HG02759 (cell line): Measurements from ENCODE around the gene NPTXR.

Experiments
- ATAC-seq: cut with Tn5 transposase; IDR thresholded peaks from one replicate; pipeline ENCODE4 v1.9.1; 2021; ENCODE audit warnings: mild to moderate bottlenecking, moderate library complexity; ENCODE audit not compliant: unreplicated experiment

The NPTXR gene

DNA sequence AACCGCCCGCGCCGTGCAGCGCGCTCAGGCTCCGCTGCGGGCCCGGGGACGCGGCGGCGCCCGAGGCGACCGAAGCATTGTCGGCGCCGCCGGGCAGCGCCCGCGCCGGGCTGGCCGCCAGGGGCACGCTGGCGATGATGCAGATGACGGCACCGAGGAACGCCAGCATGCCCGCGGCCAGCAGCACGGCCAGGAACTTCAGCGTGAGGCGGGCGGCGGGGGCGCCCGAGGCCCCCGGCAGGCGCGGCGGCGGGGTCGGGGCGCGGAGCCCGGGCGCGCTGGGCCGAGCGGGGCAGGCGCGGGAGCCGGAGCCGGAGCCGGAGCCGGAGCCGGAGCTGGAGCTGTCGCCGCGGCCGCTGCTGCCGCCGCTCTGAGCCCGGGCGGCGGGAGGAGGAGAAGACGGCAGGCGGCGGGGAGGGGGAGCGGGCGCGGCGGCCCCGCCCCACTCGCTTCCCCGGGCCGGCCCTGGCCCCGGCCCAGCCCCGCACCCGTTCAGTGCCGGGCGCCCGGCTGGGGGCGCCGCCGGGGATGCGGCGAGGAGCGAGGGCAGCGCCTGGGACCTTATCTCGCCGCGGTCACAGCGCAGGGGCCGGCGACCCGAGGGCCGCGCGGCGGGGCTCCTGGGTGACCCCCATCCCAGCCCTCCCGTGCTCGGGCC lies at the start of gene NPTXR:
Gene NPTXR (minus strand): TSS at position 372 of the 658 bp plus-strand sequence.
- ATAC-seq = no peak

DNA sequence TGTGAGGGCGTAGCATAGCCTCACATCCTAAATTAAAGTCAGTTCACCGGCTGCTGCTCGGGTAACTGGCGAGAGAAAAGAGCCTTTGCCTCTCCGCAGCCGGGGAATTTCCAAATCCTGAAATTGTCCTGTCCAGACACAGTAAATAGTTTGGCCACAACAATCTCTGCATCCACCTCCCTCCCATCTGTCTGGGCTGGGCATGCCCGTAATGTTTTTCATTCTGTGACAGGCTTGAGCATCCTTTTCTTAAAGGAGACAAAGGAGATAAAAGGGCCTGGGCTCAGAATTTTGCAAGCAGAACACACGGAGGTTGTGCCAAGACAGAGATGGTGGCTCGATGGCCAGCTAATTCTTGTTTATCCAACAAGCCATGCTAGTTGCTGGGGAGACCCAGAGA lies 47.4 kb upstream of the NPTXR start:
- ATAC-seq = no peak

- no peak for ATAC-seq
Measured at GRCh38 chr22:38890377-38890776, 46.5 kb upstream of the NPTXR start.

GRCh38 chr22:38886333-38886732 lies 42.5 kb upstream of the NPTXR start:
- ATAC-seq = no peak

DNA sequence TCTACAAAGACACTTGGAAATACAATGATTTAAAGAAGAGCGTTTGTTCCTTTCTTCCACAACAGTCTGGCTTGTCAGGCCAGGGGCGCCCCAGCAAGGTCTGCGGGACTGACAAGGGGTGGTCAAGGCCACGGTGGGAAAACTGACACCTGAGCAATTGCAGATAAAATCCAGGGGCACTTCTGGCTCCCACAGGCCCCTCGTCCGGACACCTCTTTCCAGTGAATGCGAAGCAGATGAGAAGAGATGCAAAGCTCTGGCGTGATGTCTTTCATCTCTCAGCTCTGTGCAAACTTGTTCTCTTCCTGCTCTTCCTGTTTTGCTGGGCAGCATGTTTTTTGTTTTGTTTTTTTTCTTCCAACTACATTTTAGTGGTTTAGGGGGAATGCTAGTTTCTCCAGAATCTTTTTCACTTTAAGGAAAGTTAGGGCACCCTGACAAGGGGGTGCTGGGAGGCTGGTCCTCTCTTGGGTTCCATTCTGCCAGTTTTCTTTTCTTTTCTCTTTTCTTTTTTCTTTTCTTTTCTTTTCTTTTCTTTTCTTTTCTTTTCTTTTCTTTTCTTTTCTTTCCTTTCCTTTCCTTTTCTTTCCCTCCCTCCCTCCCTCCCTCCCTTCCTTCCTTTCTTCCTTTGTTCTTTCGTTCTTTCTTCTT lies 39.3 kb upstream of the NPTXR start:
- no peak for ATAC-seq

DNA sequence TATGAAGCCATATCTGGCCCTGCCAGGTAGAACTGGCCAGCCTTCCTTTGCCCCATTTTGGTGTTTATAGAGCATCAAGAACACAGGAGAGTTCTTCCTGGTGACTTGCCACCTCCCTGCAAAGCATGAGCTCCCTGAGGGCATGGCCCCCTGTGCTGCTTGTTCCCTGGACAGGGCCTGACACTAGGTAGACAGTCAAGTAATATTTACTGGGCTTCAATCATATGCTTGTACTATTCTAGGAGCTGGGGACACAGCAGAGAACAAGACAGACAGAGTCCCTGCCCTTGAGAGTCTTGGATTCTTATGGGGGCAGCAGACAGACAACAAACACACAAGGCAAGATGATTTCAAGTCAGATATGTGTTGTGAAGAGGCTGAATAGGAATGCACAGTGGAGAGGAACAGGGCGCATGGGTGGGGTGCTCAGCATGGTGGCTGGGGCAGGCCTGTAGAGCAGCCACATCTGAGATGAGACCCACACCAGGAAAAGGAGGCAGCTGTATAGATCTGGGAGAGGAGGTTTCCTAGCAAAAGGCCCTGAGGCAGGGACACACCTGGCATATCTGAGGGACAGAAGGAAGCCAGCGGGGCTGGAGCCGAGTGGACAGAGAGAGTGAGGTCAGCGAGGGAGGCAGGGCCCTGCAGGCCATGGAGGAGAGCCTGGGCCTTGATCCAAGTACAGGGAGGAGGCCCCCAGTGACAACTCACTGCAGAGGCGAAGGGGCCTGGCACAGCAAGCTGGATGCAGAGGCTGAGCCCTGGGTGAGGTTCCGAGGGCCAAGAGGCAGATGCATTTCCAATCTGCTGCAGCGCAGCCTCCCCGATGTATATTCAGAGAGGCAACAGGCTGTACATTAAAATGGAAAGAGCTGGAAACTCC lies 38.4 kb upstream of the NPTXR start:
- ATAC-seq = no peak

DNA sequence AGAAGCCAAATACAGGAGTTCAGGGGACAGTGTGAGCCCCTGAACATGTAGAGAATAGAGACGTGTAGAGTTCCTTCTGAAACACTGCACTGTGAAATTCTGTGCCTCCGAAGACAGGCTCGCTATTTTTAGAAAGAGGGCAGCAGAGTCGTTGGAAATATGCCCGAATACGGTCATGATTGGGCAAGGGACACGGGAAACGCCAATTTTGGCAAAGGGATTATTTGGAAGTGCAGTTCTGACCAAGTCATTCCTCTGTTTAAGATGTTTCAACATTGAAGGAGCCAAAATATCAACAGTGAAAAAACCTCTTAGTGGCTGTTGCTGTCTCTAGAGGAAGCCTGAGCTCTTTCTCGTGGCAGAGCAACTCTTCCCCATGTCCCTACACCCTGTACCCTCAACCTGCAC lies 37.6 kb upstream of the NPTXR start:
- ATAC-seq = no peak

DNA sequence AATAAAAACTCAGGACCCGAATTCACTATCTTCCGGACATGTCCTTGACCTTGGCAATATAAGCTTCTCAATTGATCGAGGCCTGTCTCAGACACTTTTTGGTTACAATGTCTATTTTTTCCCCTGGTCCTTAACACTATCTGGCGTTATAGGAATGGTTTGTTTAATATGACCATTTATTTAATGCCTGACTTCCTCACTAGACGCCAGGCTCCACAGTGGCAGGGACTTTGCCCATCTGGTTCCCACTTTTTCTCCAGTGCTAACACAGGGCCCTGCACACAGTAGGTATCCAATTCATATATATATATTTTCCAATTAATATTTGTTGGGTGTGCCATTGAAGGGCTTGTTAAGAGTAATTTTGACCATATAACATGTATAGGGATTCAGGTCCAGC lies 36.1 kb upstream of the NPTXR start:
- ATAC-seq = no peak

GRCh38 chr22:38879108-38879729 lies 35.4 kb upstream of the NPTXR start:
- no peak for ATAC-seq

GRCh38 chr22:38878001-38878400 lies 34.2 kb upstream of the NPTXR start:
- ATAC-seq = no peak

GRCh38 chr22:38874529-38875222 lies 30.8 kb upstream of the NPTXR start:
- ATAC-seq = no peak

DNA sequence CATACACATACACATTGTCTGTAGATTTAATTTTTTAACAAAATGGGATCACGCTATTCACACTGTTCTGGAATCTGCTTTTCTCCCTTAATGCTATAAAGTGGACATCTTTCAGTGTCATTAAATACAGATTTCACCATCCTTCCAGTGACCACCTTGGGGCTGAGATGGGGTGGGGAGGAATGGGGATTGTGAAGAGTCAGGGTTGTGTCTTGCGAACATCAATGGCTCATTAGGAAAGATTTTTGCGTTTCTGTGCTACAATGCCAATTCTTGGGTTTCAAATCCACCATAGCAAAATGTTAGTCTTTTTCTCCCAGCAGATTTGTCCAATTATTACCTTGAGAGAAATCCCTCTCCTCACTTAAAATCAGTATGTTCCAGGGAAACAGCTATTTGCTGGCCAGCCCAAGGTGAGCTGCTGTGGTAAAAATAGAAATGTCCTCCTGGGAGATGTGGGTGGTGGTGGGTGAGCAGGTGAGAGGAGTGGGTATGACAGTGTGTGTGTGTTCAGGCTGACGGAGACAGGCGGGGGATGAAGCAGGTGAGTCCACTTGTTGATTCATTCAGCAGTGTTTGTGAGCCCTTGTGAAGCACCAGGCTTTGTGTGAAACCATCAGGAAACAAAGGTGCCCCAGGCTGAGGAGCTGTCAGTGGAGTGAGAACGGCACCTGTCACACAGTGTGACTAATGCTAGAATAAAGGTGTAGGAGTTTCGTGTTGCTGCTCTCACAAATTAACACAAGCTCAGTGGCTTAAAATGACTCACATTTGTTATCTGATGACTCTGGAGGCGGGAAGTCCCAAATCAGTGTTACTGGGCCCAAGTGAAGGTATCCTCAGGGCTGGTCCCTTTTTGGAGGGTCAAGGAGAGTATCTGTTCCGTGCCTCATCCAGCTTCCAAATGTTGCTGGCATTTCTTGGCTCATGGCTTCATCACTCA lies 29.9 kb upstream of the NPTXR start:
- no peak for ATAC-seq

GRCh38 chr22:38872831-38873248 lies 29.0 kb upstream of the NPTXR start:
- ATAC-seq = no peak

DNA sequence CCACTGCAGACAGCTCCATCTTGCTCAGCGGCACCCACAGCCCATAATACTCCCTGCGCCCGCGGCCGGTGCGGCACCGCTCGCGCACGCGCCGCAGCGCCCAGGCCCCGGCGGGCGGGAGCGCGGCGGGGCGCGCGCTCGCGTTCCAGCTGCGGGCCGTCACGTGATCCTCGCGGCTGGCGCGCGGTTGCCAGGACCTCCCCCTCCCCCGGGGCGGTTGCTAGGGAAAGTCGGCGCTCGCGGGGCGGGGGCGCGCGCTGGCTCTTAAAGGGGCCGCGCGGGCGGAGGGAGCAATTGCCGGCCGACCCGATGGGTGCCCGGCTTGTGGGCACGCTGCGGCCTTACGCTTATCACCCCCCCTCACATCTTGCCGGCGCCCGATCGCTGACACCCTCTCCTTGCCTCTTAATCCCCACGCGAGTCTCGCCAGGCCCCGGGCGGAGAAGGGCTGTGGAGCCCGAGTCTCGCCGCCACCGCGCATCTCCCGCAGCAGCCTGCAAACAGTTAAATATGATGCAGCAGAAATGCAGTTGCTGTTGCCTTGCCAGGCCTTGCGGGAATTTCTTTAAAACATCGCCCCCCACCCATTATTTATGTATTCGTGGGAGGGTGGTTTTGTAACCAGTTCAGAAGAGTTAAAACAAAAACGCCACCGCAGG lies 28.5 kb upstream of the NPTXR start, which contains the start of gene CBX6:
Gene CBX6 (minus strand): TSS at position 45 of the 659 bp plus-strand sequence. CDS start 26 bp downstream, at position 19.
- ATAC-seq = peak; percentile 74

DNA sequence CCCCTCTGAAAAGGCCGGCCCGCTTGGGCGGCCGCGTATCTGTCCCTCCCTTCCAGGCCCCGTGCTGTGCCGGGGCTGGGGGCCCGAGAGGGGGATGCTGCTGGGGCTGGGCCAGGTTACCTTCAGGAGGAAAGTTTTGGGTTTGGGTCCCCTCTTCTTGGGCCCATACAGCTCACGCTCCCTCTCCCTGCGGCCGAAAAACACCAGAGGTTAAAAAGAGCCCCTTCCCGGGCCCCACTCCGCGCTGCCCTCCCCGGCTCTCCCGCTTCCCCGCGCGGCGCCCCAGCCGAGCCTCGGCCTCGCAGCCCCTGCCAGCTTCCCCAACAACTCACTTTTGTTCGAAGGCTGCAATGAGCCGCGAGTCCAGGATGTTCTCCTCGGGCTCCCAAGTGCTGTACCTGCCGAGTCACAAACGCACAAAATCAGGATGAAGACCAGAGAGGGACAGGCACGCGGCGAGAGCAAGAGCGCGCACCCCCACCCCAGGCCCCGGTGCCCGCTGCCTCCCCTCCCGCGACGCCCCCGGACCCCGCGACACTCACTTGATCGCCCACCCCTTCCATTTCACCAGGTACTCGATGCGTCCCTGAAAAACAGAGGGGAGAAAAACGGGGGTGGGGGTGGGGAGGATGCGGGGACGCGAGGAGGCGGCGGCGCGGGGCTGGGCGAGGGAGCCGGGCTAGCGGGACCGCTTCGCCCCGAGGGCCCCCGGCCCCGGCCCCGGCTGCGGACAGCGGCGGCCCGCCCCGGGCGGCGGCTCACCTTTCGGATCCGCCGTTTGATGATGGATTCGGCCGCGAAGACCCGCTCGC lies 27.7 kb upstream of the NPTXR start:
- ATAC-seq = peak; percentile 3

DNA sequence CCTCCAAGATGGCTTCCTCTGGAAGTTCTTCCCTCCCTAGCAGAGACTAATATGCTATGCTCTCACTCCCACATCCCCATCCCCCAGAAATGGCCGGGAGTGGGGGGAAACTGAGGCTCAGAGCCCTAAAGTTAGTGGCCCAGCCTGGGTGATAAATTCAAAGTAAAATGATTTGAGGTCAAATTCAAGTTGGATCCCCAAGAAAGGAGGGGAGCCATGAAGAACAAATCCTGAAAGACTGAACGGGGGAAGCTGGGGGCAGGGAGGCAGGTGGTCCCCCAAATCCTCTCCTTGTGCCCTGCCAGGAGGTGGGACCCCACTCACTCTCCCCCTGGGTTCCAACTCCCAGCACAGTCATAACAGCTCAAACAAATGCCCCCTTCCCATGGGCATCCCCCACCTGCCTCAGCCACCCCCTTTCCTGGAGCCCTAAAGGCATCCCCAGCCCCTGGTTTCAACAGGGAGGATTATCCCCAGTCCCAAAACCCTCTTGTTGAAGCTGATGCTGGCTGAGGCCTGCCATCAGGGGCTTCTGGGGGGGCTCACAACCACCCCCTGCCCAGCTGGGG lies 27.0 kb upstream of the NPTXR start:
- ATAC-seq = no peak

- no peak for ATAC-seq
Measured at GRCh38 chr22:38870312-38870741, 26.5 kb upstream of the NPTXR start.

GRCh38 chr22:38869663-38870062 lies 25.8 kb upstream of the NPTXR start:
- ATAC-seq = no peak
